Heart right ventricle (tissue), 16 donors: ENCODE measurements around the gene ITGA2. TPM values are rescaled to one million over a fixed set of nuclear protein-coding genes. Genes with fewer than 3 reads are reported as not detected.

ENCODE experiments used
- ATAC-seq, 8 donors: fragments of 200-7000 bp; cut with Tn5 transposase; one replicate each; pipeline ENCODE4 v1.9.1; 2020; ENCODE audit warnings: mild to moderate bottlenecking in 8 of 8, moderate library complexity in 8 of 8, moderate number of reproducible peaks in 1 of 8
- DNase-seq, 2 donors: peaks; one replicate each; pipeline ENCODE4 v3.0.0-alpha.2; 2020
- H3K27ac ChIP-seq, 10 donors: fragments of 200-600 bp; sonication (generic) in 2 of 10; one replicate each; pipeline versions ENCODE4 v1.5.0 to v1.8.0; 2020 to 2022; ENCODE audit warnings: mild to moderate bottlenecking in 3 of 10
- H3K27me3 ChIP-seq, 7 donors: fragments of 200-600 bp; one replicate each; pipeline ENCODE4 v1.8.0; 2021 to 2022; ENCODE audit warnings: mild to moderate bottlenecking in 2 of 7
- H3K36me3 ChIP-seq, 9 donors: fragments of 200-600 bp; sonication (generic) in 1 of 9; one replicate each; pipeline versions ENCODE4 v1.5.0 to v1.8.0; 2020 to 2022; ENCODE audit warnings: mild to moderate bottlenecking in 2 of 9
- H3K4me1 ChIP-seq, 9 donors: fragments of 200-600 bp; sonication (generic) in 1 of 9; one replicate each; pipeline versions ENCODE4 v1.5.0 to v1.8.0; 2020 to 2022; ENCODE audit warnings: mild to moderate bottlenecking in 4 of 9
- H3K4me3 ChIP-seq, 10 donors: fragments of 200-600 bp; sonication (generic) in 2 of 10; one replicate each; pipeline versions ENCODE4 v1.5.0 to v1.8.0; 2020 to 2022; ENCODE audit warnings: mild to moderate bottlenecking in 7 of 10, moderate library complexity in 2 of 10
- H3K9me3 ChIP-seq, 11 donors: fragments of 200-600 bp in 10 of 11; sonication (generic) in 2 of 11; one replicate each; pipeline versions ENCODE4 v1.5.0 to v1.8.0; 2013 to 2022; ENCODE audit warnings: mild to moderate bottlenecking in 2 of 11, control low read depth in 1 of 11, moderate library complexity in 1 of 11
- WGBS, 2 donors: extraction: QIAGEN DNeasy Blood & Tissue Kit; methylation state at CpG; one replicate each; pipeline ENCODE4 v1.1.7; 2013; ENCODE audit warnings: inconsistent platforms in 1 of 2; 5-methylcytosine and 5-hydroxymethylcytosine counted together
- intact Hi-C, 10 donors: fragments of 100-400 bp; cut with DNase I; formaldehyde crosslinking; loops; one replicate each; pipeline versions ENCODE4 v1.11.1 to v1.14.2; 2022
- polyA plus RNA-seq, 2 donors: library from polyadenylated mRNA; stranded (reverse); fragments of 200-250 nt; gene quantifications; one replicate each; pipeline ENCODE4 v1.2.3, GENCODE V29; 2013
- total RNA-seq, 10 donors: library from RNA; stranded (reverse); fragmentation: NEBNext Ultra II Directional in 3 of 10; extraction: Animal tissue kit (Norgen Biotek cat#: 25700) in 3 of 10; gene quantifications; one replicate each; pipeline versions ENCODE4 v1.2.1 to v1.2.4, GENCODE V29; 2021 to 2023
- TF ChIP-seq, protein P1 (sequence below), 9 donors: fragments of 200-600 bp; sonication (generic) in 2 of 9; IDR thresholded peaks; one replicate each; pipeline versions ENCODE4 v1.5.0 to v1.8.0; 2021 to 2022; ENCODE audit warnings: antibody characterized with exemption in 9 of 9, mild to moderate bottlenecking in 5 of 9, moderate library complexity in 1 of 9
- donor health status: Arrhythmogenic right ventricular cardiomyopathy.
- donor health status: ischemic (EF 13 %, LVEDD 7.1; RV severe dilation, severe dysfunction).
- donor health status: healthy with polysubstance abuse.
- donor health status: DM: no; HTN: yes; CAD: no.
- donor health status: DM: no; HTN: no; CAD: no.
- donor health status: ischemic (EF 25% LVEDD 6.9; RV normal size, moderate dysfunction).
- donor health status: ischemic (EF 25% LVEDD 5.7; RV mildly dilated, moderate dysfunction).
- donor health status: healthy.
- donor health status: DM: yes; HTN: yes; CAD: no.
- donor health status: Ischemic cardiomyopathy.
- donor health status: ischemic (EF 35%, LVEDD 5.7; RV mildly dilated, moderate dysfunction).
- donor health status: nonischemic (EF 11% LVEDD 7.7; RV severe dilation, severe dysfunction).
- donor health status: DM: yes; HTN: yes; CAD: no.
- donor health status: PGD.
- donor health status: ischemic (EF 29% LVEDD 5.4; RV normal size, mild dysfunction).
- donor health status: nonischemic (EF 23%, LVEDD 6.1; RV moderate dilation, normal function).

ITGA2 gene
- total and polyA plus RNA-seq, 12 donors: 0.22 to 9.4 (median 0.92) TPM

- H3K27me3 ChIP-seq: no peaks in the 10 kb centered on the region
- peaks cover 0 to 16% (median 0%) of the 10 kb centered on the region in 9 donors for H3K4me1 ChIP-seq
- 54 to 60% methylated on average over 1 of the region's 1 CpG for WGBS, 2 donors
- ATAC-seq (no peak), DNase-seq (no peak)
- H3K36me3 ChIP-seq: no peaks in the 10 kb centered on the region
- intact Hi-C loops: loop anchor here in 1 of 10 donors (5.0 kb wide), 1 partner anchor 35 kb away; no protein-coding TSS in a partner anchor
- no peak overlapping the region for H3K4me3 ChIP-seq
- no peaks in the 10 kb centered on the region for H3K9me3 ChIP-seq
- TF ChIP-seq, protein P1, sequence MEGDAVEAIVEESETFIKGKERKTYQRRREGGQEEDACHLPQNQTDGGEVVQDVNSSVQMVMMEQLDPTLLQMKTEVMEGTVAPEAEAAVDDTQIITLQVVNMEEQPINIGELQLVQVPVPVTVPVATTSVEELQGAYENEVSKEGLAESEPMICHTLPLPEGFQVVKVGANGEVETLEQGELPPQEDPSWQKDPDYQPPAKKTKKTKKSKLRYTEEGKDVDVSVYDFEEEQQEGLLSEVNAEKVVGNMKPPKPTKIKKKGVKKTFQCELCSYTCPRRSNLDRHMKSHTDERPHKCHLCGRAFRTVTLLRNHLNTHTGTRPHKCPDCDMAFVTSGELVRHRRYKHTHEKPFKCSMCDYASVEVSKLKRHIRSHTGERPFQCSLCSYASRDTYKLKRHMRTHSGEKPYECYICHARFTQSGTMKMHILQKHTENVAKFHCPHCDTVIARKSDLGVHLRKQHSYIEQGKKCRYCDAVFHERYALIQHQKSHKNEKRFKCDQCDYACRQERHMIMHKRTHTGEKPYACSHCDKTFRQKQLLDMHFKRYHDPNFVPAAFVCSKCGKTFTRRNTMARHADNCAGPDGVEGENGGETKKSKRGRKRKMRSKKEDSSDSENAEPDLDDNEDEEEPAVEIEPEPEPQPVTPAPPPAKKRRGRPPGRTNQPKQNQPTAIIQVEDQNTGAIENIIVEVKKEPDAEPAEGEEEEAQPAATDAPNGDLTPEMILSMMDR (IDR thresholded peaks at IDR 0.05): no peak
- no peak overlapping the region for H3K27ac ChIP-seq
Measured at GRCh38 chr5:53002491-53002890, 13.3 kb downstream of the ITGA2 start.

DNA sequence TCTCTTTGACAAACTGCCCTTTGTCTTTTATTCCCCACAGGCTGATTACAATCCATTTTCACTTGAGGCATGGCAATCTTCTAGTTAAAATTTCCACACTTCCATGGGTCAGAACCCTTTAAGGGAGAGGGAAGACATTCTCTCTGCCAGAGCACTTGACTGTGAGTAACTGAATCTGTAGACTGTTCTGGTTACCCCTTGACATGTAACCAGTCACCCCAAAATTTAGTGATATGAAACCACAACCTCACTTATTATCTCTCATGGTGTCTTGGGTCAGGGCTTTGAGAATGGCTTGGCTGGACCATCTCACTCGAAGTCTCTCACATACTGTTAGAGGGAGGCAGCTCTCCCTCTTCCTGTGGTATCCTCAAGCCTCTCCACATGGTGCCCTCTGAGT is 14.0 kb downstream of the ITGA2 start:
- H3K27ac ChIP-seq: no peak overlapping the region
- TF ChIP-seq, protein P1 (IDR thresholded peaks at IDR 0.05): no peak
- ATAC-seq (no peak), DNase-seq (no peak)
- no peaks in the 10 kb centered on the region for H3K9me3 ChIP-seq
- no peaks in the 10 kb centered on the region for H3K36me3 ChIP-seq
- H3K27me3 ChIP-seq: no peaks in the 10 kb centered on the region
- H3K4me1 ChIP-seq: peaks cover 0 to 16% (median 0%) of the 10 kb centered on the region in 9 donors
- no peak overlapping the region for H3K4me3 ChIP-seq
- intact Hi-C loops: loop anchor here in 1 of 10 donors (5.0 kb wide), 1 partner anchor 34 kb away; no protein-coding TSS in a partner anchor
- 93 to 95% methylated on average over 1 of the region's 1 CpG for whole genome bisulfite sequencing, 2 donors

- TF ChIP-seq, protein P1 (IDR thresholded peaks at IDR 0.05): no peak
- intact Hi-C loops: no loop called here
- Histone ChIP-seq H3K27me3 (no peaks in the 10 kb centered on the region), H3K4me1 (peaks cover 0 to 20% (median 0%) of the 10 kb centered on the region in 9 donors), H3K9me3 (no peaks in the 10 kb centered on the region), H3K27ac (no peak overlapping the region), H3K4me3 (no peak overlapping the region), H3K36me3 (no peaks in the 10 kb centered on the region)
- DNase-seq (no peak), ATAC-seq (no peak)
- WGBS, 2 donors: 49 to 56% methylated on average over 4 of the region's 4 CpGs
Measured at GRCh38 chr5:53006911-53007890, 18.0 kb downstream of the ITGA2 start.

DNA sequence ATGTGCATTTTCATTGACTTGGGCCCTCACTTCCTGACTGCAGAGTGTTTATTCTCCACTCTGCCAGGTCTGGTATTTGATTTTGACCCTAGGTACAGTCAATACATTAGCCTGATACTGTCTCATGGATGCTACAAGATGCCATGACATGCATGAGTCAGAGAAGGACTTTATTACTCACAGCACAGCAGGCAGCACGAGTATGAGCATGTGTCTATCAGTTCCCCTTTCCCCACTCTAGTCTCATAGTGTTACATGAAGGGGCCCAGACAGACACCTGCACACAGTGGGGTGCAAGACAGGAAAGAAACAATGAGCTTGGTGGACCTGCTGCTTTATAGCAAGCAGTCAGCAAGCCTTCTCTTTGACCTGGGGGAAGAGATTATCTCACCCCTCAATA is 19.6 kb downstream of the ITGA2 start:
- Histone ChIP-seq H3K36me3 (no peaks in the 10 kb centered on the region), H3K9me3 (peaks cover 0 to 7% (median 0%) of the 10 kb centered on the region in 11 donors), H3K4me3 (no peak overlapping the region), H3K27me3 (no peaks in the 10 kb centered on the region), H3K27ac (no peak overlapping the region), H3K4me1 (peaks cover 0 to 20% (median 0%) of the 10 kb centered on the region in 9 donors)
- DNase-seq (no peak), ATAC-seq (no peak)
- TF ChIP-seq, protein P1 (IDR thresholded peaks at IDR 0.05): no peak
- intact Hi-C loops: no loop called here
- WGBS, 2 donors: 64 to 70% methylated on average over 1 of the region's 1 CpG
